ENCODE measurements around the gene ADRA1B. TPM values are rescaled to one million over a fixed set of nuclear protein-coding genes. Genes with fewer than 3 reads are reported as not detected.

The ADRA1B gene
- total and polyA plus RNA-seq, 8 donors = 0.18 to 9.3 (median 0.25) TPM; not detected in 3

DNA sequence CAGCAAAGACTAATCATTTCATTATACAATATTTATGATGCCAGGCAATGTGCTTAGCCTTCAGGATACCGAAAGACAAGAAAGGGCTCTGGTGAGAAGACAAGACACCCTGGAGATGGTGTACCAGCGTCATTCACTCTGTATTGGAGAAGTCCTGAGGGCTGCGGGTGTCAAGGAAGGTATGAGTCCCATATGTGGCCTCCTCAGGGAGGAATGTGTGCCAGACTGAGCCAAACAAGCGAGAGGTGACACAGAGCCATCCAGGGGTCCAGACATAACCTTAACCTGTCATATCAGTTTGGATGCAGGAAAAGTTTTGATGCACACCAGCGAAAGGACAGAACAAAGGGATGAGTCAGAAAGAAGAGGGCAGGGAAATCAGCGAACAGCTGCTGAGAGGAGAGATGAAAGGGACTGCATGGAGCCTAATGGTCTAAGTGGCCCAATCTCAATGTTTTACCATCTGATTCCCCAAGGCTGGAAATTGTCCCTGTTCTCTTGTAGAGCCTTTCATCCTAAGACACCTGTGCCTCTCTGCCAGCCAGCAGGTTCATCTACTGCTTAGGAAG lies 38.9 kb downstream of the ADRA1B start:
- intact Hi-C loops (cut with DNase I; ENCODE audit: low total_unique reads) = no loop called here
- H3K4me3 ChIP-seq = no peak overlapping the region
- no peak for DNase-seq
- WGBS, 5 donors = 85 to 92% (median 89%) methylated on average over 6 of the region's 6 CpGs
- H3K9me3 ChIP-seq = no peaks in the 10 kb centered on the region
- TF ChIP-seq POLR2A (IDR thresholded peaks at IDR 0.05) (no peak), POLR2AphosphoS5 (IDR thresholded peaks at IDR 0.05) (no peak)
- H3K36me3 ChIP-seq = no peaks in the 10 kb centered on the region
- no peaks in the 10 kb centered on the region for H3K27me3 ChIP-seq
- no peak overlapping the region for H3K27ac ChIP-seq
- H3K4me1 ChIP-seq = no peaks in the 10 kb centered on the region

DNA sequence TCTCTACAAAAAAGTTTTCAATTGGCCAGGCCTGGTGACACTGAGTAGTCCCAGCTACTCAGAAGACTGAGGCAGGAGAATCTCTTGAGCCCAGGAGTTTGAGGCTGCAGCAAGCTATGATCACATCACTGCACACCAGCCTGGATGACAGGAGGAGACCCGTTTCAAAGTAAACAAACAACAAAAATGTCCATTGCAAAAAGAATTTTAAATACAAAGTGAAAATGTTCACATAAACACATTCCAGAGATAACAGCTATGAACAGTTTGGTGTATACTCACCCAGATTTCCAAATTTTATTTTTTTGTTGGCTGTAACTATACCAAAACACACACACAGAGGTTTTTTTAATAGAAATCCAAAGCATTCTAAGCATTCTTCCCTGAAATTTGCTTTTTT lies 39.8 kb downstream of the ADRA1B start:
- Histone ChIP-seq H3K36me3 (no peaks in the 10 kb centered on the region), H3K4me1 (no peaks in the 10 kb centered on the region), H3K4me3 (no peak overlapping the region), H3K27ac (no peak overlapping the region), H3K27me3 (no peaks in the 10 kb centered on the region), H3K9me3 (no peaks in the 10 kb centered on the region)
- TF ChIP-seq, protein P1, sequence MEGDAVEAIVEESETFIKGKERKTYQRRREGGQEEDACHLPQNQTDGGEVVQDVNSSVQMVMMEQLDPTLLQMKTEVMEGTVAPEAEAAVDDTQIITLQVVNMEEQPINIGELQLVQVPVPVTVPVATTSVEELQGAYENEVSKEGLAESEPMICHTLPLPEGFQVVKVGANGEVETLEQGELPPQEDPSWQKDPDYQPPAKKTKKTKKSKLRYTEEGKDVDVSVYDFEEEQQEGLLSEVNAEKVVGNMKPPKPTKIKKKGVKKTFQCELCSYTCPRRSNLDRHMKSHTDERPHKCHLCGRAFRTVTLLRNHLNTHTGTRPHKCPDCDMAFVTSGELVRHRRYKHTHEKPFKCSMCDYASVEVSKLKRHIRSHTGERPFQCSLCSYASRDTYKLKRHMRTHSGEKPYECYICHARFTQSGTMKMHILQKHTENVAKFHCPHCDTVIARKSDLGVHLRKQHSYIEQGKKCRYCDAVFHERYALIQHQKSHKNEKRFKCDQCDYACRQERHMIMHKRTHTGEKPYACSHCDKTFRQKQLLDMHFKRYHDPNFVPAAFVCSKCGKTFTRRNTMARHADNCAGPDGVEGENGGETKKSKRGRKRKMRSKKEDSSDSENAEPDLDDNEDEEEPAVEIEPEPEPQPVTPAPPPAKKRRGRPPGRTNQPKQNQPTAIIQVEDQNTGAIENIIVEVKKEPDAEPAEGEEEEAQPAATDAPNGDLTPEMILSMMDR (IDR thresholded peaks at IDR 0.05) = no peak
- TF ChIP-seq EP300 (IDR thresholded peaks at IDR 0.05) (no peak), POLR2AphosphoS5 (IDR thresholded peaks at IDR 0.05) (no peak), POLR2A (IDR thresholded peaks at IDR 0.05) (no peak)
- DNase-seq = no peak
- 5 to 24% (median 11%) methylated on average over 1 of the region's 1 CpG for WGBS, 5 donors
- intact Hi-C loops (cut with DNase I; ENCODE audit: low total_unique reads) = no loop called here

DNA sequence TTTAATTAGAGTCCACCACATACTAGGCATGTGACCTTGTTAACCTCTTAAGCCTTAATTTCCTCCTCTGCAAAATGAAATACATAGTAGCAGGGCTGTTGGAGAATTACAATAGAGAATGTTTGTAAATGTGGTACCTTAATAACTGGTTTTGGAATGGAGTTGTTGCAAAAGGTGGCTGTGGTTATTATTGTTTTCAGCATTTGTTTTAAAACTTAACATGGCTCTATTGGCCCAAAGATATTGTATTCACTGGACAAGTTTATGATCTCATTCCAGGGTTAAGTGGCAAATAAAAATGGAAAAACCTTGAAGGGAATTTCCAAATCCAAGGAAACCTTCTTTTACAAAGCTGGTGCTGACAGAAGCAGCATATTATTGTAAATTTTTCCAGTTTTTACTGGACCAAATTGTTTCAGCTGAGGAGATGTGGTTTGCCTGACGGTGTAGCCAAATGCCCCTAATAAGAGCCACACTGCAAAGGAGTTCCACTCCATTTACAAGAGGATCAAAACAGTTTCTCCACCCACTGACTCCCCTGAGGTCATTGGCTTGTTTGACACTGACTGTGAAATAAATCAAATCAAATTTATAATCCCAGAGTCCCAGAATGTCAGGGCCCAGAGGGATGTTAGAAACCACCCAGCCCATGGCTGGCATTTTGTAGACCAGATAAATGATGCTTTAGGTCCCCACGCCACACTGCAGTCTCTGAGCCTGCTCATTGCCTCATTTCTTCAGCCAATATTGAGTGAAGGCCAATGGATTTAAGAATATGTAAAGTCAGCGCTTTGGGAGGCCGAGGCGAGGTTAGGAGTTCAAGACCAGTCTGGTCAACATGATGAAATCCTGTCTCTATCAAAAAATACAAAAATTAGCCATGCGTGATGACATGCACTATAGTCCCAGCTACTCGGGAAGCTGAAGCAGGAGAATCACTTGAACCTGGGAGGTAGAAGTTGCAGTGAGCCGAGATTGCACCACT lies 45.2 kb downstream of the ADRA1B start:
- WGBS, 5 donors = 82 to 93% (median 91%) methylated on average over 8 of the region's 8 CpGs
- Histone ChIP-seq H3K36me3 (no peaks in the 10 kb centered on the region), H3K4me3 (no peak overlapping the region), H3K27me3 (peaks cover 0 to 19% (median 0%) of the 10 kb centered on the region in 3 donors), H3K27ac (no peak overlapping the region), H3K9me3 (no peaks in the 10 kb centered on the region), H3K4me1 (no peaks in the 10 kb centered on the region)
- no peak for DNase-seq
- intact Hi-C loops (cut with DNase I; ENCODE audit: low total_unique reads) = no loop called here
- no peak for TF ChIP-seq POLR2AphosphoS5 (IDR thresholded peaks at IDR 0.05)
- TF ChIP-seq, protein P1 (IDR thresholded peaks at IDR 0.05) = no peak
- no peak for TF ChIP-seq EP300 (IDR thresholded peaks at IDR 0.05)
- TF ChIP-seq POLR2A (IDR thresholded peaks at IDR 0.05) = no peak

DNA sequence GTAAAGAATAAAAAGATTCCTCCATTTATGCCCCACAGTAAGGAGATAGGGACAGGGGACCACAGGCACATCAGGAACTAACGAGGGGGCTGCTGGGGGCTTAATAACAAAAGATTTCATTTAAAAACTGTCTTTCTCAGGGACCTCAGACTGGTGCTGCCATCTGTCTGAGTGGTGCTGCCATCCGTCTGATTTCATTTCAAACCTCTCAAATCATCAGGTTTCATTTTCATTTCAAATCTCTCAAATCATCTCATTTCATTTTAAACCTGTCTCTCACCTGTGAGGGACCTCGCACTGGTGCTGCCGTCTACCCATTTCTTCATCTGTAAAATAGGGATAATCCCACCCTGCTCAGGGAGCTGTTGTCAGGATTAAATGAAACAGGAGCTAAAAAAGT lies 45.9 kb downstream of the ADRA1B start:
- no peak for DNase-seq
- Histone ChIP-seq H3K4me3 (no peak overlapping the region), H3K36me3 (no peaks in the 10 kb centered on the region), H3K4me1 (no peaks in the 10 kb centered on the region), H3K27me3 (peaks cover 0 to 19% (median 0%) of the 10 kb centered on the region in 3 donors), H3K9me3 (no peaks in the 10 kb centered on the region), H3K27ac (no peak overlapping the region)
- TF ChIP-seq, protein P1 (IDR thresholded peaks at IDR 0.05) = no peak
- intact Hi-C loops (cut with DNase I; ENCODE audit: low total_unique reads) = no loop called here
- WGBS, 5 donors = 64 to 89% (median 85%) methylated on average over 4 of the region's 4 CpGs

Data from stomach (tissue), 9 donors.